Measurements from ENCODE around the gene RBM20. TPM values are rescaled to one million over a fixed set of nuclear protein-coding genes. Genes with fewer than 3 reads are reported as not detected.
A peak's percentile ranks its signal among the peaks of the same experiment; 100 is the strongest.

RBM20 gene
- total and polyA plus RNA-seq, 2 of the 13 experiments (the other 11 are each of a cell fraction or from before 2014, with no cell fraction given) = 0.02 to 0.22 TPM

- TF ChIP-seq ZNF691 (CRISPR knock-in tag; IDR thresholded peaks at IDR 0.05; ENCODE audit: borderline replicate concordance, low read depth) = peak; percentile 22; the same call in 1 of the 2 replicates
- no peak for TF ChIP-seq SMC3 (IDR thresholded peaks at IDR 0.05; ENCODE audit: low read length)
- no peak for TF ChIP-seq ZNF776 (CRISPR knock-in tag; IDR thresholded peaks at IDR 0.05)
- TF ChIP-seq ZNF362 (CRISPR knock-in tag; IDR thresholded peaks at IDR 0.05; ENCODE audit: borderline replicate concordance) = no peak; the same call in 1 of the 2 replicates
- no peak for TF ChIP-seq BHLHE40 (IDR thresholded peaks at IDR 0.05; ENCODE audit: low read length)
- peak; percentile 63; the same call in 1 of the 2 replicates for TF ChIP-seq FOXA3 (CRISPR knock-in tag; IDR thresholded peaks at IDR 0.05)
- no peak for TF ChIP-seq TSC22D2 (CRISPR knock-in tag; IDR thresholded peaks at IDR 0.05; ENCODE audit: borderline replicate concordance)
- peak; percentile 31; the same call in 1 of the 2 replicates for TF ChIP-seq ZFP90 (CRISPR knock-in tag; IDR thresholded peaks at IDR 0.05; ENCODE audit: borderline replicate concordance)
- no peak for TF ChIP-seq TFDP1 (CRISPR knock-in tag; IDR thresholded peaks at IDR 0.05; ENCODE audit: borderline replicate concordance)
- no peak for TF ChIP-seq NPAS2 (CRISPR knock-in tag; IDR thresholded peaks at IDR 0.05; ENCODE audit: borderline replicate concordance)
- 0 out of 2 replicates have a peak, but pooled peaks have one; percentile 20 for TF ChIP-seq ZFY (CRISPR knock-in tag; IDR thresholded peaks at IDR 0.05)
- no peak for TF ChIP-seq YY1 (IDR thresholded peaks at IDR 0.05; ENCODE audit: insufficient read depth, insufficient replicate concordance, low read depth, low read length)
- no peak for TF ChIP-seq REXO4 (CRISPR knock-in tag; IDR thresholded peaks at IDR 0.05; ENCODE audit: borderline replicate concordance)
- TF ChIP-seq SMARCE1 (IDR thresholded peaks at IDR 0.05; ENCODE audit: borderline replicate concordance) = no peak
- peak; percentile 57 for TF ChIP-seq FOSL2 (CRISPR knock-in tag; IDR thresholded peaks at IDR 0.05)
- TF ChIP-seq RXRB (CRISPR knock-in tag; IDR thresholded peaks at IDR 0.05; ENCODE audit: borderline replicate concordance) = peak; percentile 91
- no peak for TF ChIP-seq RFX5 (IDR thresholded peaks at IDR 0.05; ENCODE audit: low read depth, low read length)
- TF ChIP-seq ZSCAN30 (CRISPR knock-in tag; IDR thresholded peaks at IDR 0.05) = no peak
- TF ChIP-seq ARNT2 (CRISPR knock-in tag; IDR thresholded peaks at IDR 0.05; ENCODE audit: low read depth) = 0 out of 2 replicates have a peak, but pooled peaks have one; percentile 37
- TF ChIP-seq POLR2AphosphoS5 (IDR thresholded peaks at IDR 0.05; ENCODE audit: low read depth, low read length) = no peak
- peak; percentile 82 for TF ChIP-seq SOX5 (CRISPR knock-in tag; IDR thresholded peaks at IDR 0.05; ENCODE audit: borderline replicate concordance)
- TF ChIP-seq ZFP1 (CRISPR knock-in tag; IDR thresholded peaks at IDR 0.05) = no peak
- TF ChIP-seq ZSCAN9 (CRISPR knock-in tag; IDR thresholded peaks at IDR 0.05; ENCODE audit: borderline replicate concordance) = no peak
- peak; percentile 96 for TF ChIP-seq BCL6 (CRISPR knock-in tag; IDR thresholded peaks at IDR 0.05)
- no peak for TF ChIP-seq ZNF75D (CRISPR knock-in tag; IDR thresholded peaks at IDR 0.05; ENCODE audit: borderline replicate concordance)
- no peak for TF ChIP-seq DRAP1 (CRISPR knock-in tag; IDR thresholded peaks at IDR 0.05)
- TF ChIP-seq GRHL1 (CRISPR knock-in tag; conservative IDR thresholded peaks at IDR 0.05) = no peak
- no peak for TF ChIP-seq FOXA1 (IDR thresholded peaks at IDR 0.05)
- TF ChIP-seq FOXA1 (CRISPR knock-in tag; IDR thresholded peaks at IDR 0.05) = peak; percentile 31; the same call in 1 of the 2 replicates
Measured at GRCh38 chr10:110739811-110740271, 95.7 kb downstream of the RBM20 start (continued).
